ENCODE data around the gene EXOC4. TPM values are rescaled to one million over a fixed set of nuclear protein-coding genes. Genes with fewer than 3 reads are reported as not detected.

Gene EXOC4
- total and polyA plus RNA-seq, 2 of the 8 experiments (the other 6 are each of a cell fraction or from before 2014, with no cell fraction given), result 27.0 to 67.3 TPM

GRCh38 chr7:133773601-133774000 is 520.7 kb downstream of the EXOC4 start:
- Histone ChIP-seq H4K20me1 (replicated peaks in 1 of 2; ENCODE audit: control insufficient read depth in 1 of 2, insufficient read depth in 2 of 2, low read length in 2 of 2) (no peaks in the 10 kb centered on the region), H4K5ac (ENCODE audit: insufficient read length, low read depth, low read length) (no peak overlapping the region), H3K23me2 (ENCODE audit: low read depth, low read length) (no peaks in the 10 kb centered on the region), H2BK20ac (ENCODE audit: low read length) (no peak overlapping the region), H3K14ac (ENCODE audit: insufficient read length) (no peak overlapping the region), H3K79me1 (ENCODE audit: low read depth, low read length) (no peaks in the 10 kb centered on the region), H3K4me1 (replicated peaks in 1 of 4; ENCODE audit: control insufficient read depth in 3 of 4, insufficient read depth in 4 of 4, low read length in 3 of 4) (no peaks in the 10 kb centered on the region), H3K27me3 (replicated peaks in 1 of 4; ENCODE audit: control insufficient read depth in 3 of 4, extremely low read depth in 1 of 4, insufficient read depth in 3 of 4, low read length in 3 of 4) (no peaks in the 10 kb centered on the region), H3K36me3 (ENCODE audit: control insufficient read depth in 2 of 4, insufficient read depth in 4 of 4, low read length in 3 of 4) (no peaks in the 10 kb centered on the region), H2BK120ac (replicated peaks; ENCODE audit: low read depth, low read length) (no peak overlapping the region), H3K27ac (ENCODE audit: low read depth, low read length) (no peak overlapping the region), H2BK5ac (ENCODE audit: low read depth, low read length) (no peak overlapping the region), H3K9me3 (ENCODE audit: insufficient read depth in 2 of 2, low read depth in 1 of 2, low read length in 1 of 2) (no peaks in the 10 kb centered on the region), H4K8ac (ENCODE audit: extremely low read depth, insufficient read depth, low read length) (no peak overlapping the region), H2AK5ac (ENCODE audit: low read depth, low read length) (no peak overlapping the region), H4K91ac (replicated peaks; ENCODE audit: insufficient read length, low read length) (no peak overlapping the region), H3K4me2 (ENCODE audit: insufficient read depth in 1 of 2, low read depth in 2 of 2, low read length in 2 of 2) (no peak overlapping the region), H2BK15ac (ENCODE audit: low read length) (no peak overlapping the region), H3K79me2 (ENCODE audit: control insufficient read depth in 1 of 2, insufficient read depth in 2 of 2, low read length in 2 of 2) (no peaks in the 10 kb centered on the region), H3K18ac (ENCODE audit: extremely low read depth, low read length) (no peak overlapping the region), H3K4me3 (ENCODE audit: extremely low read depth in 1 of 4, insufficient read depth in 2 of 4, low read depth in 3 of 4, low read length in 4 of 4) (no peak overlapping the region), H3K4ac (replicated peaks; ENCODE audit: insufficient read length, low read depth, low read length) (no peak overlapping the region), H2AFZ (ENCODE audit: low read length) (no peak overlapping the region), H3K9ac (replicated peaks in 1 of 4; ENCODE audit: extremely low read depth in 1 of 4, low read depth in 3 of 4, low read length in 3 of 4) (no peak overlapping the region), H2BK12ac (ENCODE audit: low read depth, low read length) (no peak overlapping the region), H3K56ac (replicated peaks; ENCODE audit: insufficient read length, low read depth, low read length) (no peak overlapping the region), H3K23ac (ENCODE audit: insufficient read length) (no peak overlapping the region)
- DNase-seq (ENCODE audit: low read depth in 1 of 2, low spot score in 2 of 2) (no peak), FAIRE-seq (no peak)
- WGBS, 2 experiments (ENCODE audit: extremely low coverage in 1 of 2, insufficient coverage in 1 of 2, insufficient read length in 1 of 2, insufficient replicate concordance in 2 of 2, low coverage in 1 of 2, low lambda C conversion rate in 2 of 2, missing lambda C conversion rate in 1 of 2), result 86% methylated on average over 3 of the region's 3 CpGs; no CpG with 5 or more reads in 1 of the 2 experiments
- ChIA-PET CTCF (ENCODE audit: partially characterized antibody) (interaction anchor here (0.6 to 1.6 kb wide), 3 partner anchors 16 to 525 kb away, joined by 3 to 5 read pairs (median 5); no protein-coding TSS in a partner anchor), POLR2A (ENCODE audit: partially characterized antibody) (no interaction called here)
- TF ChIP-seq SIX5 (IDR thresholded peaks at IDR 0.05; ENCODE audit: low read depth, low read length) (no peak), RNF2 (IDR thresholded peaks at IDR 0.05; ENCODE audit: borderline replicate concordance, low read depth, low read length, missing control alignments, poor library complexity, severe bottlenecking) (no peak), TEAD4 (IDR thresholded peaks at IDR 0.05; ENCODE audit: low read depth, low read length) (no peak), BACH1 (IDR thresholded peaks at IDR 0.05; ENCODE audit: low read length) (no peak), EZH2 (IDR thresholded peaks at IDR 0.05; ENCODE audit: low read depth, low read length, severe bottlenecking) (no peak), KDM5A (IDR thresholded peaks at IDR 0.05; ENCODE audit: low read length) (no peak), EGR1 (IDR thresholded peaks at IDR 0.05; ENCODE audit: borderline replicate concordance, low read depth, low read length) (no peak), POLR2A (IDR thresholded peaks at IDR 0.05; ENCODE audit: control extremely low read depth in 1 of 2, low read depth in 2 of 2, low read length in 2 of 2) (no peak), JUN (IDR thresholded peaks at IDR 0.05; ENCODE audit: low read depth, low read length) (no peak), BCL11A (IDR thresholded peaks at IDR 0.05; ENCODE audit: low read depth in 2 of 2, low read length in 2 of 2) (no peak)
- TF ChIP-seq, protein P1, sequence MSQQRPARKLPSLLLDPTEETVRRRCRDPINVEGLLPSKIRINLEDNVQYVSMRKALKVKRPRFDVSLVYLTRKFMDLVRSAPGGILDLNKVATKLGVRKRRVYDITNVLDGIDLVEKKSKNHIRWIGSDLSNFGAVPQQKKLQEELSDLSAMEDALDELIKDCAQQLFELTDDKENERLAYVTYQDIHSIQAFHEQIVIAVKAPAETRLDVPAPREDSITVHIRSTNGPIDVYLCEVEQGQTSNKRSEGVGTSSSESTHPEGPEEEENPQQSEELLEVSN (IDR thresholded peaks at IDR 0.05), result no peak
